Transverse colon (tissue), 4 donors: Measurements from ENCODE around the gene GFPT1.

Experiments used
- CTCF ChIP-seq, 5 experiments: fragments of 200-600 bp in 3 of 5; fragments of 450-650 bp in 2 of 5; sonication (generic) in 3 of 5; IDR thresholded peaks; 1 replicate in 2 of 5; 2 replicates in 3 of 5; pipeline ENCODE4 v1.5.1; 2016 to 2017; ENCODE audit warnings: antibody characterized with exemption in 5 of 5, inconsistent platforms in 3 of 5, mild to moderate bottlenecking in 2 of 5, moderate library complexity in 1 of 5
- POLR2A ChIP-seq: fragments of 450-650 bp; IDR thresholded peaks from one replicate; pipeline ENCODE4 v1.6.1; 2016; ENCODE audit warnings: antibody characterized with exemption, mild to moderate bottlenecking, moderate library complexity
- POLR2AphosphoS5 ChIP-seq, 3 donors: sonication (generic); formaldehyde crosslinking; IDR thresholded peaks; one replicate each; pipeline ENCODE4 v1.6.1; 2016; ENCODE audit warnings: antibody characterized with exemption in 3 of 3

- TF ChIP-seq POLR2AphosphoS5 (IDR thresholded peaks at IDR 0.05) (no peak), CTCF (IDR thresholded peaks at IDR 0.05) (no peak), POLR2A (no peak)
These were observed 86.4 kb downstream of the GFPT1 start for GRCh38 chr2:69300650-69301049.
